Peyer's patch (tissue), 4 donors: ENCODE data around the gene SRP54.

ENCODE experiments used
- POLR2A ChIP-seq, 2 donors: fragments of 450-650 bp; IDR thresholded peaks; one replicate each; pipeline ENCODE4 v1.5.1; 2017; ENCODE audit warnings: antibody characterized with exemption in 2 of 2, mild to moderate bottlenecking in 2 of 2, moderate library complexity in 2 of 2
- TF ChIP-seq, protein P1 (sequence below), 6 experiments: fragments of 450-650 bp in 4 of 6; fragments of 200-600 bp in 2 of 6; sonication (generic) in 1 of 6; IDR thresholded peaks; one replicate each; pipeline ENCODE4 v1.5.1; 2017 to 2019; ENCODE audit warnings: antibody characterized with exemption in 6 of 6, mild to moderate bottlenecking in 3 of 6, moderate library complexity in 1 of 6

DNA sequence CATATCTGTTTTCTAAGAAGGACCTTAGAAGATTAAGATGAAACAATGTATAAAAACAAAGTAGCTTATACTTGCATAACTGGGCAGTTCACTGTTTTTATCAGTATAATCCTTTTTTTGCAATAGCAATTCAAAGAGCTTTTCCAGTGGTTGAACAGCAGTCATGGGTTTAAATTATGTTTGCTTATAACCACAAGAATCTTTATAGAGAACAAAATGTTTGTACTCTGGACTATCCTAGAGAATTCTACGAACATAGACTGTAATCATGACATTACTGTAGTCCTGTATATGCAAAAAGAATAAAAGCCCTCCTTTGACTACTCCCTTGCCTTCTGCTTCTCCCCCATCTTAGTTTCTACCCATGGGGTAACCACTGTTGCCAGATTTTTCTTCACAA lies 69.0 kb downstream of the SRP54 start:
- TF ChIP-seq, protein P1, sequence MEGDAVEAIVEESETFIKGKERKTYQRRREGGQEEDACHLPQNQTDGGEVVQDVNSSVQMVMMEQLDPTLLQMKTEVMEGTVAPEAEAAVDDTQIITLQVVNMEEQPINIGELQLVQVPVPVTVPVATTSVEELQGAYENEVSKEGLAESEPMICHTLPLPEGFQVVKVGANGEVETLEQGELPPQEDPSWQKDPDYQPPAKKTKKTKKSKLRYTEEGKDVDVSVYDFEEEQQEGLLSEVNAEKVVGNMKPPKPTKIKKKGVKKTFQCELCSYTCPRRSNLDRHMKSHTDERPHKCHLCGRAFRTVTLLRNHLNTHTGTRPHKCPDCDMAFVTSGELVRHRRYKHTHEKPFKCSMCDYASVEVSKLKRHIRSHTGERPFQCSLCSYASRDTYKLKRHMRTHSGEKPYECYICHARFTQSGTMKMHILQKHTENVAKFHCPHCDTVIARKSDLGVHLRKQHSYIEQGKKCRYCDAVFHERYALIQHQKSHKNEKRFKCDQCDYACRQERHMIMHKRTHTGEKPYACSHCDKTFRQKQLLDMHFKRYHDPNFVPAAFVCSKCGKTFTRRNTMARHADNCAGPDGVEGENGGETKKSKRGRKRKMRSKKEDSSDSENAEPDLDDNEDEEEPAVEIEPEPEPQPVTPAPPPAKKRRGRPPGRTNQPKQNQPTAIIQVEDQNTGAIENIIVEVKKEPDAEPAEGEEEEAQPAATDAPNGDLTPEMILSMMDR (IDR thresholded peaks at IDR 0.05), result no peak
- TF ChIP-seq POLR2A (IDR thresholded peaks at IDR 0.05), result no peak
